Kidney (tissue), 14 donors: ENCODE results near the gene SPRY4. TPM values are rescaled to one million over a fixed set of nuclear protein-coding genes. Genes with fewer than 3 reads are reported as not detected.

ENCODE experiments used
- DNase-seq, 5 donors: peaks; one replicate each; pipeline ENCODE4 v3.0.0-alpha.2; 2013 to 2020
- FAIRE-seq: peaks from 2 replicates; lab custom pipeline; 2012; peaks lifted over from hg19 to GRCh38; lab: Jason Lieb, UNC
- H3K27ac ChIP-seq, 2 donors: one replicate each; pipeline ENCODE4 v1.7.0; 2013; ENCODE audit warnings: low read depth in 2 of 2, low read length in 2 of 2, inconsistent platforms in 1 of 2
- H3K27me3 ChIP-seq: one replicate; pipeline ENCODE4 v1.7.1; 2013; ENCODE audit warnings: low read length, inconsistent platforms; ENCODE audit not compliant: control insufficient read depth, insufficient read depth
- H3K36me3 ChIP-seq, 3 donors: one replicate each; pipeline versions ENCODE4 v1.7.0 to v1.7.1; 2013; ENCODE audit warnings: low read length in 3 of 3, control low read depth in 1 of 3, inconsistent platforms in 1 of 3; ENCODE audit not compliant: insufficient read depth in 3 of 3, control insufficient read depth in 2 of 3
- H3K4me1 ChIP-seq, 3 donors: one replicate each; pipeline versions ENCODE4 v1.7.0 to v1.7.1; 2013; ENCODE audit warnings: low read length in 3 of 3, inconsistent platforms in 1 of 3, low read depth in 1 of 3; ENCODE audit not compliant: control insufficient read depth in 2 of 3, insufficient read depth in 2 of 3
- H3K4me3 ChIP-seq, 3 donors: one replicate each; pipeline versions ENCODE4 v1.7.0 to v1.8.1; 2013; ENCODE audit warnings: low read length in 3 of 3, control low read depth in 1 of 3, inconsistent platforms in 1 of 3
- H3K9ac ChIP-seq, 3 donors: one replicate each; pipeline versions ENCODE4 v1.7.0 to v1.7.1; 2013; ENCODE audit warnings: low read length in 3 of 3, control low read depth in 1 of 3, inconsistent platforms in 1 of 3
- H3K9me3 ChIP-seq, 3 donors: one replicate each; pipeline versions ENCODE4 v1.7.0 to v1.7.1; 2013; ENCODE audit warnings: low read length in 3 of 3, control low read depth in 1 of 3, inconsistent platforms in 1 of 3; ENCODE audit not compliant: control insufficient read depth in 2 of 3, insufficient read depth in 1 of 3
- intact Hi-C: fragments of 100-400 bp; cut with DNase I; formaldehyde crosslinking; loops from one replicate; pipeline ENCODE4 v1.11.1; 2022
- polyA plus RNA-seq: library from polyadenylated mRNA; stranded (reverse); fragments of 350-450 nt; fragmentation: Illumina TruSeq; extraction: RNeasy Lipid Tissue Mini Kit (QIAGEN cat#74804); gene quantifications from one replicate; pipeline ENCODE4 v1.2.3, GENCODE V29; 2014; ENCODE audit warnings: low read depth, low replicate concordance; ENCODE audit not compliant: insufficient read depth
- total RNA-seq: library from RNA; stranded (reverse); fragmentation: NEBNext Ultra II Directional; extraction: Animal tissue kit (Norgen Biotek cat#: 25700); gene quantifications from one replicate; pipeline ENCODE4 v1.2.1, GENCODE V29; 2021
- TF ChIP-seq, protein P1 (sequence below): IDR thresholded peaks from 3 replicates; pipeline ENCODE4 v1.5.1; 2012; ENCODE audit warnings: mild to moderate bottlenecking, moderate library complexity, borderline replicate concordance; ENCODE audit not compliant: insufficient read depth; ENCODE audit errors: extremely low read depth
- donor health status: control.
- donor health status: control.
- donor health status: control.
- donor health status: control.
- donor health status: control.
- donor health status: DM: yes; HTN: yes; CAD: no.
- donor health status: Normal renal cell carcinoma (clear cell type).

The SPRY4 gene
- total and polyA plus RNA-seq, 2 donors from 2014 or later: 6.0 to 16.6 TPM

DNA sequence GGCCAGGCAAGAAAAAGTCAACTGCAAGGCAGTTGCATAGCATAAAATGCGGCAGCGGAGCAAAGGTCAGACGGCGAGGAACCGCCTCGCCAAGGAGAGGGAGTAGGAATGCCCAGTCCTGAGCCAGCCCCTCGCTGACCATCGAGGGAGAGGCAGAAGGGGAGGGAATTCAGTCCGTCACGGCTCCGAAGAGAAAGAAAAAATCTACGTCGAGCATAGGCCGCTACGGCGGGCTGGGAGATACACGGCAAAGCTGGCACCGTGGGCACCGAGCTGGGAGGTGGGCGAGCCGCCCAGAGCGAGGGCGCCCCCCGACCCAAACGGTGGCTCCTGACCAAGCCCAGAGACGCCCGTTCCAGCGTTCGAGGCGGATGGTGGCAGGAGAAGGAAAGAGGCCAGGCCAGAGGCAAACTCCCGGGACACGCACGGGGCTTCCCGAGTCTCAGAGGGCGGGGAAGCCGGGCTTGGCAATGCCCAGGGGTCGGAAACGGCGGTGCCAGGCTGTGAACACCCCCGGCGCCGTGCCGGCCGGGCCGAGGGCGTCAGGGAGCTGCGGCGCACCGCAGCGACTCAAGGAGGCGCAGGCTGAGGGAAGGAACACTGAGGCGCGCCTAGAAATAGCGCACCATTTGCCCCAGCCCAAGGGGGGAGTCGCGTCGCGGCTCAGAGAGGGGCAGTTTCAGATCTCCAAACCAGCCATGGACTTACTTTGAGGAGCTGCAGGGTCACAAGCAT is 518 bp downstream of the SPRY4 start:
- peak in 4 of 5 donors; percentile 60 to 90 (median 72) for DNase-seq
- Histone ChIP-seq H3K27ac (peak overlapping the region; percentile 93 to 96), H3K36me3 (peaks cover 0 to 3% (median 0%) of the 10 kb centered on the region in 3 donors), H3K9me3 (no peaks in the 10 kb centered on the region), H3K4me3 (peak overlapping the region; percentile 74 to 90 (median 78)), H3K4me1 (peaks cover 2 to 20% (median 6%) of the 10 kb centered on the region in 3 donors), H3K9ac (peak overlapping the region; percentile 50 to 94 (median 92)), H3K27me3 (no peaks in the 10 kb centered on the region)
- TF ChIP-seq, protein P1, sequence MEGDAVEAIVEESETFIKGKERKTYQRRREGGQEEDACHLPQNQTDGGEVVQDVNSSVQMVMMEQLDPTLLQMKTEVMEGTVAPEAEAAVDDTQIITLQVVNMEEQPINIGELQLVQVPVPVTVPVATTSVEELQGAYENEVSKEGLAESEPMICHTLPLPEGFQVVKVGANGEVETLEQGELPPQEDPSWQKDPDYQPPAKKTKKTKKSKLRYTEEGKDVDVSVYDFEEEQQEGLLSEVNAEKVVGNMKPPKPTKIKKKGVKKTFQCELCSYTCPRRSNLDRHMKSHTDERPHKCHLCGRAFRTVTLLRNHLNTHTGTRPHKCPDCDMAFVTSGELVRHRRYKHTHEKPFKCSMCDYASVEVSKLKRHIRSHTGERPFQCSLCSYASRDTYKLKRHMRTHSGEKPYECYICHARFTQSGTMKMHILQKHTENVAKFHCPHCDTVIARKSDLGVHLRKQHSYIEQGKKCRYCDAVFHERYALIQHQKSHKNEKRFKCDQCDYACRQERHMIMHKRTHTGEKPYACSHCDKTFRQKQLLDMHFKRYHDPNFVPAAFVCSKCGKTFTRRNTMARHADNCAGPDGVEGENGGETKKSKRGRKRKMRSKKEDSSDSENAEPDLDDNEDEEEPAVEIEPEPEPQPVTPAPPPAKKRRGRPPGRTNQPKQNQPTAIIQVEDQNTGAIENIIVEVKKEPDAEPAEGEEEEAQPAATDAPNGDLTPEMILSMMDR: peak; percentile 17
- no peak for FAIRE-seq
- intact Hi-C loops: loop anchor here (10.0 kb wide), 1 partner anchor 220 kb away; no protein-coding TSS in a partner anchor

DNA sequence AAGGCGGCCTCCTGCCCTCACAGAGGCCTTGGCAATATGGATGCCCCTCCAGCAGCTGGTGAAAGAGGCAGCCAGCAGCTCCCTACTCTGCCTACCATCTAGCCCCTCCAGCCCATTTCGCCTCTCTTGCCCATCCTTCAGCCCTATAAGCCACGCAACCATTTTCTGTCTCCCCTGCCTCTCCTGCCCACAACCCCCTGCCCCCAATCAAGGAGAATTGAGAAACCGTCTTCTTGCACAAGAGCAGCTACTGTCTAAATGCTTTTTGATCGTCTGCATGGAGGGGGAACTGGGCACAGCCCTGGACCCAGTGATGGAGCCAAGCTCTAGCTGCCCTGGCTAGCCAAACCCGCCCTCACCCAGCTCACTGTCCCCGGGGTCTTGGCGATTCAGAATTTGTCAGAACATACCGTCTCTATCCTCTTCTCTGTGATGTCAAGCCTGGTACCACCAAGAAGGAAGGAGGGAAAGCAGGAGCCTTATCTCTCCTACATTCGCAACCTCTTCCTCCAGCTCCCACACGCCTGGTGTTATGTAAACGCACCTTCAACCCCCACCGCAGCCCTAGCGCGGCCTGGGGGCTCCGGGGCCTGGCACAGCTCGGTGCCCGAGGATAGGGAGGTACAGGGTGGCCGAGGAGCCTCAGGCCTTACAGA is 1.2 kb downstream of the SPRY4 start:
- Histone ChIP-seq H3K9ac (peak overlapping the region; percentile 66 to 92 (median 88)), H3K4me3 (peak overlapping the region; percentile 74 to 90 (median 78)), H3K9me3 (no peaks in the 10 kb centered on the region), H3K36me3 (peaks cover 0 to 8% (median 0%) of the 10 kb centered on the region in 3 donors), H3K4me1 (peaks cover 2 to 20% (median 6%) of the 10 kb centered on the region in 3 donors), H3K27me3 (no peaks in the 10 kb centered on the region), H3K27ac (peak overlapping the region; percentile 93 to 96)
- no peak for FAIRE-seq
- TF ChIP-seq, protein P1: no peak
- intact Hi-C loops: loop anchor here (10.0 kb wide), 1 partner anchor 221 kb away; no protein-coding TSS in a partner anchor
- peak in 1 of 5 donors; percentile 74 for DNase-seq

DNA sequence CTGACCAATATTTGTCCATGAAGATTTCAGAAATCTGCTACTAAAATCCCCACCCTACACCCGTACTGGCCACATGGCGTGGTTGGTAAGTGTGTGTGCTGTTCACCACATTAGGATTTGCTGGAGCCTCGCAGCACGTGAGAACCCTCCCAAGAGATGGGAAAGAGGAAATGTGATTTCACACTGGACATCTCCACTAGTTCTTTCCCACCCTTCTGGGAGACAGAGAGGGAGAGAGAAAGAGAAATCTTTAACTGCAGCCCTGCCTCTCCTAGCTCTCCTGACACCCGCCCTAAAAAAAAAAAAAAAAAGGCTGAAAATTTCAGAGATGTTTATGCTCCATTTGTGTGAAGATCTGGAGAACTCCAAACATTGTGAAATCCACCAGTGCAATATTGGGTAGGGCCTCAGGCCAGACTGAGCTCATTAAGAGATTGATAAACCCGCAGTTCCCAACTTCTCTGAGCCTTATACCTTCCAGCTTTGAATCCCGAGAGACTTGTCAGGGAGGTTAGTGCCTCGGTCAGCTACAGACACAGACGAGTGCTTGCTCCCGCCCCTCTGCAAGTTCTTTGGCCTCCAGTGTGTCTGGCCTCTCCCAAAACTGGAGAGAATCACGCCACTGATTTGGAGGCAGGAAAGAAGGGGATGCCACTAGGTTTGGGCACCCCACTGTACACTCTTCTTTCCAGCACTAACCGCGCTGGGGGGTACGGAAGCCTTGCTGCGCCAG is 1.9 kb downstream of the SPRY4 start:
- intact Hi-C loops: loop anchor here (10.0 kb wide), 1 partner anchor 222 kb away; no protein-coding TSS in a partner anchor
- Histone ChIP-seq H3K9me3 (no peaks in the 10 kb centered on the region), H3K4me3 (peak overlapping the region; percentile 74 to 90 (median 78)), H3K36me3 (peaks cover 0 to 8% (median 0%) of the 10 kb centered on the region in 3 donors), H3K4me1 (peaks cover under 1 to 20% (median 6%) of the 10 kb centered on the region in 3 donors), H3K27me3 (no peaks in the 10 kb centered on the region), H3K27ac (peak overlapping the region; percentile 93 to 96), H3K9ac (peak overlapping the region; percentile 30 to 92 (median 45))
- DNase-seq (peak; percentile 34 to 76 (median 60)), FAIRE-seq (no peak)
- TF ChIP-seq, protein P1: no peak
